ENCODE data around the gene KLHL25.

- no peak for TF ChIP-seq EZH2 (IDR thresholded peaks at IDR 0.05; ENCODE audit: insufficient read depth, poor library complexity, severe bottlenecking)
- TF ChIP-seq EZH2phosphoT487 (IDR thresholded peaks at IDR 0.05; ENCODE audit: insufficient read depth, low read depth), result no peak
Measured at GRCh38 chr15:85759376-85759775, 35.3 kb downstream of the KLHL25 start.
